ENCODE measurements around the gene ERFE. TPM values are rescaled to one million over a fixed set of nuclear protein-coding genes. Genes with fewer than 3 reads are reported as not detected.

Gene ERFE
- total and polyA plus RNA-seq, 2 of the 4 experiments (the other 2 are of a cell fraction): 1.3 to 3.5 TPM

- no peak for DNase-seq
- H2BK120ac ChIP-seq (ENCODE audit: low read depth, low read length): 0 out of 2 replicates have a peak overlapping the region, but pooled peaks have one; percentile 8
- no peak overlapping the region for H2BK15ac ChIP-seq (ENCODE audit: low read depth, low read length)
- H3K4me2 ChIP-seq (ENCODE audit: low read depth, low read length): no peak overlapping the region
- H3K23ac ChIP-seq (ENCODE audit: low read depth, low read length): no peak overlapping the region
- TF ChIP-seq CTCF (conservative IDR thresholded peaks at IDR 0.05; ENCODE audit: low read depth, low read length): no peak
- TF ChIP-seq BHLHE40 (IDR thresholded peaks at IDR 0.05; ENCODE audit: low read depth, low read length): no peak
- ChIA-PET CTCF (no interaction called here), POLR2A (ENCODE audit: unreplicated experiment) (no interaction called here)
- H3K4ac ChIP-seq (ENCODE audit: low read depth, low read length): no peak overlapping the region
- no peak overlapping the region for H3K18ac ChIP-seq (ENCODE audit: low read depth, low read length)
- dilution Hi-C loops (cut with HindIII; ENCODE audit: low sequenced_read_pairs, unreplicated experiment) (no loop called here), intact Hi-C loops (cut with micrococcal nuclease) (no loop called here), in situ Hi-C loops (cut with MboI; ENCODE audit: low sequenced_read_pairs) (no loop called here)
- H2BK20ac ChIP-seq (ENCODE audit: low read depth, low read length): peak overlapping the region; percentile 25; the same call in 1 of the 2 replicates
- H4K20me1 ChIP-seq (ENCODE audit: insufficient read depth, low read length): no peaks in the 10 kb centered on the region
- H3K36me3 ChIP-seq (ENCODE audit: control insufficient read depth, insufficient read depth, low read length): no peaks in the 10 kb centered on the region
- H2AFZ ChIP-seq (replicated peaks; ENCODE audit: low read length, poor library complexity): no peak overlapping the region
- H4K5ac ChIP-seq (ENCODE audit: low read depth, low read length): no peak overlapping the region
- 100% methylated on average over 1 of the region's 12 CpGs; no CpG with 5 or more reads in 1 of the 2 experiments for WGBS, 2 experiments (ENCODE audit: extremely low coverage in 2 of 2, insufficient read length in 1 of 2)
- H3K79me1 ChIP-seq (ENCODE audit: low read depth in 1 of 2, low read length in 2 of 2): no peaks in the 10 kb centered on the region
- H3K56ac ChIP-seq (ENCODE audit: extremely low read depth, insufficient read depth, low read length): no peak overlapping the region
- H3K4me1 ChIP-seq (ENCODE audit: control insufficient read depth, insufficient read depth, low read length): peaks cover 17% of the 10 kb centered on the region
- no peak overlapping the region for H3K27ac ChIP-seq (ENCODE audit: insufficient read depth, low read length)
- no peaks in the 10 kb centered on the region for H3K27me3 ChIP-seq (ENCODE audit: control insufficient read depth, insufficient read depth, low read length)
- no peak overlapping the region for H3K4me3 ChIP-seq (ENCODE audit: insufficient read depth, low read depth, low read length)
- H4K91ac ChIP-seq (ENCODE audit: insufficient read depth, low read depth, low read length): peak overlapping the region; percentile 46
- BruUV-seq (replicated peaks): no TSS peak
- H3K9me3 ChIP-seq (ENCODE audit: control insufficient read depth, insufficient read depth, low read length): no peaks in the 10 kb centered on the region
- H2AK5ac ChIP-seq (ENCODE audit: low read depth, low read length): no peak overlapping the region
- no peak overlapping the region for H4K8ac ChIP-seq (ENCODE audit: low read depth in 2 of 2, low read length in 2 of 2)
- H3K14ac ChIP-seq (replicated peaks; ENCODE audit: low read depth, low read length): no peak overlapping the region
- H3K9ac ChIP-seq (ENCODE audit: low read depth, low read length): no peak overlapping the region
- 0 out of 2 replicates have a peak, but pooled peaks cover 10% of the 10 kb centered on the region for H3K9me1 ChIP-seq (ENCODE audit: insufficient read depth, low read length)
- H2AK9ac ChIP-seq (replicated peaks; ENCODE audit: low read depth, low read length, poor library complexity): peak overlapping the region; percentile 35
- no peak overlapping the region for H2BK5ac ChIP-seq (ENCODE audit: low read depth, low read length, poor library complexity, severe bottlenecking)
- ATAC-seq (ENCODE audit: low read depth): no peak
Observed at GRCh38 chr2:238145851-238146250, 12.9 kb upstream of the ERFE start.

Measured in IMR-90 (cell line).